CD8-positive, alpha-beta memory T cell (primary cell): Measurements from ENCODE around the gene CCDC32. TPM values are rescaled to one million over a fixed set of nuclear protein-coding genes. Genes with fewer than 3 reads are reported as not detected.

Experiments
- CTCF ChIA-PET: fragments of 350-600 bp; sonication (Branson Sonifier 250); formaldehyde crosslinking; loops from one replicate; lab custom pipeline; 2021; ENCODE audit warnings: antibody characterized with exemption; lab: Charles Lee
- POLR2A ChIA-PET: fragments of 350-600 bp; sonication (Branson Sonifier 250); formaldehyde crosslinking; loops from one replicate; lab custom pipeline; 2021; ENCODE audit warnings: antibody characterized with exemption; lab: Charles Lee
- DNase-seq, 5 donors: peaks; one replicate each; pipeline versions ENCODE4 v3.0.0 to v3.0.0-alpha.2; 2020 to 2022; ENCODE audit warnings: mixed read lengths in 1 of 5
- H3K27ac ChIP-seq: one replicate; pipeline ENCODE4 v1.7.0; 2013; ENCODE audit warnings: low read depth, mild to moderate bottlenecking, low read length, moderate library complexity
- H3K27me3 ChIP-seq: 2 replicates; pipeline ENCODE4 v1.7.0; 2013; ENCODE audit warnings: low read length, mild to moderate bottlenecking; ENCODE audit not compliant: insufficient read depth, poor library complexity, severe bottlenecking
- H3K36me3 ChIP-seq: 2 replicates; pipeline ENCODE4 v1.7.0; 2013; ENCODE audit warnings: mild to moderate bottlenecking, low read length, moderate library complexity; ENCODE audit not compliant: insufficient read depth
- H3K4me1 ChIP-seq: 2 replicates; pipeline ENCODE4 v1.7.0; 2013; ENCODE audit warnings: mild to moderate bottlenecking, low read length, moderate library complexity; ENCODE audit not compliant: insufficient read depth
- H3K4me3 ChIP-seq: 2 replicates; pipeline ENCODE4 v1.7.0; 2013; ENCODE audit warnings: mild to moderate bottlenecking, low read length
- H3K9me3 ChIP-seq: 2 replicates; pipeline ENCODE4 v1.7.0; 2013; ENCODE audit warnings: mild to moderate bottlenecking, low read length
- H3K27ac Mint-ChIP-seq, 8 donors: one replicate each; pipeline ENCODE4 v1.8.0; 2020 to 2021; ENCODE audit warnings: mixed read lengths in 8 of 8, mild to moderate bottlenecking in 6 of 8, inconsistent platforms in 3 of 8, moderate library complexity in 3 of 8
- H3K27me3 Mint-ChIP-seq, 2 donors: one replicate each; pipeline ENCODE4 v1.8.0; 2020 to 2021; ENCODE audit warnings: mixed read lengths in 2 of 2, mild to moderate bottlenecking in 1 of 2, moderate library complexity in 1 of 2
- H3K36me3 Mint-ChIP-seq, 3 donors: one replicate each; pipeline ENCODE4 v1.8.0; 2020 to 2021; ENCODE audit warnings: mixed read lengths in 3 of 3, inconsistent platforms in 1 of 3, mild to moderate bottlenecking in 1 of 3
- H3K4me1 Mint-ChIP-seq, 3 donors: one replicate each; pipeline ENCODE4 v1.8.0; 2020 to 2021; ENCODE audit warnings: mixed read lengths in 3 of 3, inconsistent platforms in 1 of 3, mild to moderate bottlenecking in 1 of 3
- H3K4me3 Mint-ChIP-seq, 7 donors: one replicate each; pipeline ENCODE4 v1.8.0; 2020 to 2021; ENCODE audit warnings: mixed read lengths in 7 of 7, mild to moderate bottlenecking in 6 of 7, moderate library complexity in 4 of 7, inconsistent platforms in 2 of 7
- H3K9me3 Mint-ChIP-seq, 5 donors: one replicate each; pipeline ENCODE4 v1.8.0; 2020 to 2022; ENCODE audit warnings: mixed read lengths in 5 of 5, mild to moderate bottlenecking in 3 of 5, moderate library complexity in 2 of 5, inconsistent platforms in 1 of 5
- polyA plus RNA-seq: library from polyadenylated mRNA; unstranded; fragments of 300-500 nt; fragmentation: Illumina TruSeq; gene quantifications from one replicate; pipeline ENCODE4 v1.2.3, GENCODE V29; 2021
- total RNA-seq, 2 experiments: library from RNA; stranded (reverse); gene quantifications; one replicate each; pipeline ENCODE4 v1.2.3, GENCODE V29; 2021

Gene CCDC32
- total and polyA plus RNA-seq, 3 experiments from 2014 or later = 31.4 to 42.2 (median 34.9) TPM

- Histone ChIP-seq H3K27me3 (no peaks in the 10 kb centered on the region), H3K4me3 (peak overlapping the region; percentile 84)
These were observed 30.4 kb upstream of the CCDC32 start for GRCh38 chr15:40595219-40595618.

GRCh38 chr15:40594429-40594836 is 29.6 kb upstream of the CCDC32 start:
- Histone ChIP-seq H3K27ac (peak overlapping the region; percentile 90), H3K4me1 (peaks cover 7% of the 10 kb centered on the region), H3K27me3 (no peaks in the 10 kb centered on the region), H3K9me3 (no peaks in the 10 kb centered on the region), H3K4me3 (peak overlapping the region; percentile 84), H3K36me3 (no peaks in the 10 kb centered on the region)
- Mint-ChIP-seq H3K36me3 (peaks cover 0 to 9% (median 1%) of the 10 kb centered on the region in 3 donors), H3K27me3 (peaks cover 2 to 5% of the 10 kb centered on the region in 2 donors), H3K4me1 (peaks cover 32 to 40% (median 36%) of the 10 kb centered on the region in 3 donors), H3K27ac (peak overlapping the region; percentile 29 to 100 (median 98)), H3K4me3 (peak overlapping the region; percentile 93 to 97 (median 95)), H3K9me3 (no peaks in the 10 kb centered on the region)
- DNase-seq = no peak
- ChIA-PET CTCF (interaction anchor here (0.8 to 1.1 kb wide), 2 partner anchors 188 to 193 kb away, joined by 3 to 6 read pairs; no protein-coding TSS in a partner anchor), POLR2A (interaction anchor here (0.6 to 1.1 kb wide), 2 partner anchors 143 to 156 kb away, joined by 3 to 7 read pairs; no protein-coding TSS in a partner anchor)

More at GRCh38 chr15:40595219-40595618, 30.4 kb upstream of the CCDC32 start:
- Histone ChIP-seq H3K36me3 (no peaks in the 10 kb centered on the region), H3K4me1 (peaks cover 1% of the 10 kb centered on the region), H3K27ac (peak overlapping the region; percentile 90), H3K9me3 (no peaks in the 10 kb centered on the region)
- ChIA-PET POLR2A (interaction anchor here (1.1 kb wide), 1 partner anchor 155 kb away, joined by 7 read pairs; no protein-coding TSS in a partner anchor), CTCF (interaction anchor here (0.8 to 1.1 kb wide), 2 partner anchors 188 to 192 kb away, joined by 3 to 6 read pairs; no protein-coding TSS in a partner anchor)
- Mint-ChIP-seq H3K4me1 (peaks cover 25 to 35% (median 29%) of the 10 kb centered on the region in 3 donors), H3K27me3 (peaks cover 2 to 5% of the 10 kb centered on the region in 2 donors), H3K4me3 (peak overlapping the region; percentile 71 to 97 (median 95)), H3K27ac (peak overlapping the region in 5 of 8 donors; percentile 1 to 100 (median 95)), H3K9me3 (no peaks in the 10 kb centered on the region), H3K36me3 (peaks cover 0 to 9% (median 1%) of the 10 kb centered on the region in 3 donors)
- no peak for DNase-seq

- Mint-ChIP-seq H3K9me3 (no peaks in the 10 kb centered on the region), H3K4me1 (peaks cover 33 to 41% (median 37%) of the 10 kb centered on the region in 3 donors), H3K36me3 (peaks cover 0 to 9% (median 3%) of the 10 kb centered on the region in 3 donors), H3K4me3 (peak within 1 kb of the TSS; percentile 93 to 97 (median 95)), H3K27ac (peak within 1 kb of the TSS; percentile 95 to 100 (median 98)), H3K27me3 (peaks cover 2 to 7% of the 10 kb centered on the region in 2 donors)
- peak; percentile 81 to 92 (median 89) for DNase-seq
- no peaks in the 10 kb centered on the region for H3K36me3 ChIP-seq
- H3K27me3 ChIP-seq = no peaks in the 10 kb centered on the region
- H3K4me3 ChIP-seq = peak within 1 kb of the TSS; percentile 84
- peak within 1 kb of the TSS; percentile 90 for H3K27ac ChIP-seq
- POLR2A ChIA-PET = interaction anchor here (0.6 to 1.1 kb wide), 3 partner anchors 11 to 156 kb away, joined by 3 to 7 read pairs (median 3); no protein-coding TSS in a partner anchor
- no peaks in the 10 kb centered on the region for H3K9me3 ChIP-seq
- peaks cover 8% of the 10 kb centered on the region for H3K4me1 ChIP-seq
- CTCF ChIA-PET = interaction anchor here (1.0 to 1.1 kb wide), 4 partner anchors 12 to 300 kb away, joined by 3 to 6 read pairs (median 4); partner anchors contain the start of genes RPUSD2 and VPS18
These were observed 29.0 kb upstream of the CCDC32 start, which contains the start of gene KNL1 for GRCh38 chr15:40593588-40594428. KNL1 (plus strand) TSS chr15:40594249; CDS start chr15:40602932, 8,683 bp downstream.

GRCh38 chr15:40593165-40593564 is 28.3 kb upstream of the CCDC32 start:
- Mint-ChIP-seq H3K4me1 (peaks cover 33 to 41% (median 37%) of the 10 kb centered on the region in 3 donors), H3K27me3 (peaks cover 2 to 7% of the 10 kb centered on the region in 2 donors), H3K27ac (peak overlapping the region; percentile 57 to 100 (median 98)), H3K4me3 (peak overlapping the region; percentile 63 to 97 (median 95)), H3K36me3 (peaks cover 0 to 9% (median 3%) of the 10 kb centered on the region in 3 donors), H3K9me3 (no peaks in the 10 kb centered on the region)
- H3K9me3 ChIP-seq = no peaks in the 10 kb centered on the region
- DNase-seq = peak in 1 of 5 donors; percentile 30
- no peaks in the 10 kb centered on the region for H3K27me3 ChIP-seq
- H3K4me1 ChIP-seq = peaks cover 8% of the 10 kb centered on the region
- ChIA-PET CTCF (interaction anchor here (1.0 kb wide), 3 partner anchors 12 to 301 kb away, joined by 3 to 4 read pairs (median 3); partner anchors contain the start of genes RPUSD2 and VPS18), POLR2A (interaction anchor here (0.6 kb wide), 1 partner anchor 10 kb away, joined by 3 read pairs; no protein-coding TSS in a partner anchor)
- no peak overlapping the region for H3K27ac ChIP-seq
- no peaks in the 10 kb centered on the region for H3K36me3 ChIP-seq
- no peak overlapping the region for H3K4me3 ChIP-seq

GRCh38 chr15:40591389-40591788 is 26.5 kb upstream of the CCDC32 start:
- H3K27ac ChIP-seq = no peak overlapping the region
- POLR2A ChIA-PET = interaction anchor here (0.5 to 1.4 kb wide), 3 partner anchors 43 to 495 kb away, joined by 3 to 4 read pairs (median 4); partner anchors contain the start of gene RAD51
- H3K4me3 ChIP-seq = no peak overlapping the region
- no peaks in the 10 kb centered on the region for H3K9me3 ChIP-seq
- peaks cover 8% of the 10 kb centered on the region for H3K4me1 ChIP-seq
- H3K36me3 Mint-ChIP-seq = peaks cover 0 to 9% (median 3%) of the 10 kb centered on the region in 3 donors
- peak overlapping the region in 3 of 7 donors; percentile 41 to 81 (median 57) for H3K4me3 Mint-ChIP-seq
- no peaks in the 10 kb centered on the region for H3K27me3 ChIP-seq
- DNase-seq = no peak
- H3K4me1 Mint-ChIP-seq = peaks cover 33 to 41% (median 37%) of the 10 kb centered on the region in 3 donors
- H3K27ac Mint-ChIP-seq = peak overlapping the region in 4 of 8 donors; percentile 30 to 91 (median 52)
- CTCF ChIA-PET = interaction anchor here (0.6 to 2.7 kb wide), 2 partner anchors 26 to 187 kb away, joined by 3 to 20 read pairs; partner anchors contain the start of gene CCDC32
- H3K9me3 Mint-ChIP-seq = no peaks in the 10 kb centered on the region
- H3K36me3 ChIP-seq = no peaks in the 10 kb centered on the region
- peaks cover 2 to 10% of the 10 kb centered on the region in 2 donors for H3K27me3 Mint-ChIP-seq

- Mint-ChIP-seq H3K36me3 (peaks cover 0 to 9% (median 3%) of the 10 kb centered on the region in 3 donors), H3K9me3 (no peaks in the 10 kb centered on the region), H3K4me1 (peaks cover 33 to 41% (median 37%) of the 10 kb centered on the region in 3 donors), H3K27ac (peak overlapping the region in 3 of 8 donors; percentile 58 to 88 (median 61)), H3K4me3 (peak overlapping the region; percentile 55 to 93 (median 85)), H3K27me3 (peaks cover 2 to 11% of the 10 kb centered on the region in 2 donors)
- Histone ChIP-seq H3K4me1 (peaks cover 8% of the 10 kb centered on the region), H3K27ac (no peak overlapping the region), H3K27me3 (no peaks in the 10 kb centered on the region), H3K9me3 (no peaks in the 10 kb centered on the region), H3K36me3 (no peaks in the 10 kb centered on the region), H3K4me3 (no peak overlapping the region)
- no peak for DNase-seq
- ChIA-PET CTCF (interaction anchor here (1.7 to 2.9 kb wide), 7 partner anchors 11 to 191 kb away, joined by 3 to 20 read pairs (median 7); partner anchors contain the start of gene CCDC32), POLR2A (interaction anchor here (1.0 to 1.5 kb wide), 3 partner anchors 21 to 104 kb away, joined by 4 to 15 read pairs (median 4); partner anchors contain the start of genes RAD51 and RPUSD2)
These were observed 25.8 kb upstream of the CCDC32 start for GRCh38 chr15:40590667-40591050.

- H3K36me3 ChIP-seq = no peaks in the 10 kb centered on the region
- H3K27ac ChIP-seq = no peak overlapping the region
- Mint-ChIP-seq H3K9me3 (no peaks in the 10 kb centered on the region), H3K27me3 (peaks cover 2 to 10% of the 10 kb centered on the region in 2 donors), H3K4me3 (no peak overlapping the region), H3K4me1 (no peaks in the 10 kb centered on the region), H3K27ac (no peak overlapping the region), H3K36me3 (peaks cover 0 to 2% (median 0%) of the 10 kb centered on the region in 3 donors)
- H3K27me3 ChIP-seq = no peaks in the 10 kb centered on the region
- no peak for DNase-seq
- POLR2A ChIA-PET = no interaction called here
- no peaks in the 10 kb centered on the region for H3K4me1 ChIP-seq
- CTCF ChIA-PET = no interaction called here
- no peak overlapping the region for H3K4me3 ChIP-seq
- no peaks in the 10 kb centered on the region for H3K9me3 ChIP-seq
These were observed 19.3 kb upstream of the CCDC32 start for GRCh38 chr15:40584191-40584590.
